Spleen (tissue), 11 donors: ENCODE measurements around the gene MPZL2. TPM values are rescaled to one million over a fixed set of nuclear protein-coding genes. Genes with fewer than 3 reads are reported as not detected.
A peak's percentile ranks its signal among the peaks of the same experiment; 100 is the strongest.

ENCODE experiments used
- DNase-seq: peaks from one replicate; pipeline ENCODE4 v3.0.0-alpha.2; 2020
- H3K27ac ChIP-seq, 8 donors: fragments of 200-600 bp; sonication (generic) in 7 of 8; 1 replicate in 4 of 8; 2 replicates in 4 of 8; pipeline versions ENCODE4 v1.5.0 to v1.8.0; 2016 to 2021; ENCODE audit warnings: inconsistent platforms in 4 of 8, mild to moderate bottlenecking in 4 of 8, moderate library complexity in 1 of 8
- H3K27me3 ChIP-seq, 7 donors: fragments of 200-600 bp; sonication (generic) in 6 of 7; replicated peaks in 1 of 7; 1 replicate in 4 of 7; 2 replicates in 3 of 7; pipeline versions ENCODE4 v1.5.0 to v1.8.0; 2016 to 2021; ENCODE audit warnings: inconsistent platforms in 3 of 7, mild to moderate bottlenecking in 1 of 7
- H3K36me3 ChIP-seq, 6 donors: fragments of 200-600 bp; sonication (generic) in 5 of 6; 1 replicate in 4 of 6; 2 replicates in 2 of 6; pipeline versions ENCODE4 v1.5.0 to v1.8.0; 2016 to 2021; ENCODE audit warnings: inconsistent platforms in 2 of 6
- H3K4me1 ChIP-seq, 6 donors: fragments of 200-600 bp; sonication (generic) in 5 of 6; 1 replicate in 3 of 6; 2 replicates in 3 of 6; pipeline versions ENCODE4 v1.5.0 to v1.8.0; 2016 to 2021; ENCODE audit warnings: inconsistent platforms in 3 of 6
- H3K4me3 ChIP-seq, 8 donors: fragments of 200-600 bp; sonication (generic) in 7 of 8; 1 replicate in 4 of 8; 2 replicates in 4 of 8; pipeline versions ENCODE4 v1.5.0 to v1.8.0; 2016 to 2021; ENCODE audit warnings: inconsistent platforms in 4 of 8, mild to moderate bottlenecking in 4 of 8, moderate library complexity in 2 of 8
- H3K9me3 ChIP-seq, 8 donors: fragments of 200-600 bp; sonication (generic) in 7 of 8; 1 replicate in 4 of 8; 2 replicates in 4 of 8; pipeline versions ENCODE4 v1.5.0 to v1.8.0; 2016 to 2021; ENCODE audit warnings: inconsistent platforms in 4 of 8
- POLR2A ChIP-seq, 3 donors: fragments of 450-650 bp; IDR thresholded peaks; one replicate each; pipeline ENCODE4 v1.5.1; 2017; ENCODE audit warnings: antibody characterized with exemption in 3 of 3, mild to moderate bottlenecking in 1 of 3
- POLR2AphosphoS5 ChIP-seq, 3 donors: sonication (generic); formaldehyde crosslinking; IDR thresholded peaks; one replicate each; pipeline ENCODE4 v1.5.1; 2017; ENCODE audit warnings: antibody characterized with exemption in 3 of 3
- WGBS, 5 donors: extraction: QIAGEN DNeasy Blood & Tissue Kit in 3 of 5; methylation state at CpG; one replicate each; pipeline versions ENCODE4 v1.1.5 to v1.1.7; 2013 to 2018; 5-methylcytosine and 5-hydroxymethylcytosine counted together
- intact Hi-C: fragments of 100-400 bp; cut with DNase I; formaldehyde crosslinking; loops from one replicate; pipeline ENCODE4 v1.15.0; 2023; ENCODE audit warnings: low total_unique reads
- polyA plus RNA-seq, 3 donors: library from polyadenylated mRNA; stranded (reverse); fragments of 200-250 nt; gene quantifications; one replicate each; pipeline ENCODE4 v1.2.1, GENCODE V29; 2013
- total RNA-seq, 7 donors: library from RNA; depleted of rRNA in 3 of 7; stranded (reverse); fragments of >200 nt in 3 of 7; fragmentation: NEBNext Ultra II Directional in 4 of 7; extraction: Animal tissue kit (Norgen Biotek cat#: 25700) in 4 of 7; gene quantifications; one replicate each; pipeline versions ENCODE4 v1.1.0 to v1.2.1, GENCODE V29; 2016 to 2021
- TF ChIP-seq, protein P1 (sequence below), 11 experiments: fragments of 200-600 bp in 7 of 11; fragments of 450-650 bp in 4 of 11; sonication (generic) in 4 of 11; IDR thresholded peaks in 8 of 11; conservative IDR thresholded peaks in 3 of 11; 1 replicate in 7 of 11; 2 replicates in 4 of 11; pipeline versions ENCODE4 v1.4.0 to v1.8.0; 2016 to 2021; ENCODE audit warnings: antibody characterized with exemption in 11 of 11, inconsistent platforms in 4 of 11, mild to moderate bottlenecking in 1 of 11
- donor health status: healthy with polysubstance abuse.
- donor health status: DM: no; HTN: no; CAD: no; lungs with moderate emphysema.
- donor health status: DM: no; HTN: no; CAD: no.
- donor health status: Bipolar disorder and iron deficiency.
- donor health status: healthy.
- donor health status: DM: no; HTN: no; CAD: no.
- donor health status: DM: yes; HTN: yes; CAD: no.

MPZL2 gene
- total and polyA plus RNA-seq, 10 donors = 1.6 to 18.4 (median 8.7) TPM

DNA sequence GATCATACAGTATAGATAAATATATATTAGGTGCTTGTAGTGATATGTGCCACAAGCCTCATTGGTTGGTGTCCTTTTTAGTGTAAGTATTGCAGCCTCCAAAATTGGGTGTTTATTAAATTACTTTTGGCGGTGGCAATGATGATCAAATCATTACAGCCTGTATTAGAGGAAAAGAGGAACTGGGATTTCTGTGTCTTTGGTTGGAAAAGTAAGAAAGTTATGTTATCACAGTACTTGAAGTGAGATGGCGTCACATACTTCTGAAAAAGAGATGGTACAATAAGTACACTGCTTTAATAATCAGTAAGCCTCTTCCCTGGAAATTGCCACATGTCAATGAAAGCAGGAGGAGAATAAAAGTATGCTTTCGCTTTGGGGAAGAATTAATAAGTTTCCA is 11.4 kb downstream of the MPZL2 start:
- H3K27ac ChIP-seq = peak overlapping the region in 7 of 8 donors; percentile 79 to 91 (median 90)
- intact Hi-C loops = no loop called here
- peak overlapping the region in 7 of 8 donors; percentile 54 to 75 (median 59) for H3K4me3 ChIP-seq
- no peaks in the 10 kb centered on the region for H3K36me3 ChIP-seq
- no peak for DNase-seq
- no peaks in the 10 kb centered on the region for H3K27me3 ChIP-seq
- no peaks in the 10 kb centered on the region for H3K9me3 ChIP-seq
- WGBS, 5 donors = 58 to 66% (median 61%) methylated on average over 3 of the region's 3 CpGs
- no peak for TF ChIP-seq POLR2AphosphoS5 (IDR thresholded peaks at IDR 0.05)
- TF ChIP-seq, protein P1, sequence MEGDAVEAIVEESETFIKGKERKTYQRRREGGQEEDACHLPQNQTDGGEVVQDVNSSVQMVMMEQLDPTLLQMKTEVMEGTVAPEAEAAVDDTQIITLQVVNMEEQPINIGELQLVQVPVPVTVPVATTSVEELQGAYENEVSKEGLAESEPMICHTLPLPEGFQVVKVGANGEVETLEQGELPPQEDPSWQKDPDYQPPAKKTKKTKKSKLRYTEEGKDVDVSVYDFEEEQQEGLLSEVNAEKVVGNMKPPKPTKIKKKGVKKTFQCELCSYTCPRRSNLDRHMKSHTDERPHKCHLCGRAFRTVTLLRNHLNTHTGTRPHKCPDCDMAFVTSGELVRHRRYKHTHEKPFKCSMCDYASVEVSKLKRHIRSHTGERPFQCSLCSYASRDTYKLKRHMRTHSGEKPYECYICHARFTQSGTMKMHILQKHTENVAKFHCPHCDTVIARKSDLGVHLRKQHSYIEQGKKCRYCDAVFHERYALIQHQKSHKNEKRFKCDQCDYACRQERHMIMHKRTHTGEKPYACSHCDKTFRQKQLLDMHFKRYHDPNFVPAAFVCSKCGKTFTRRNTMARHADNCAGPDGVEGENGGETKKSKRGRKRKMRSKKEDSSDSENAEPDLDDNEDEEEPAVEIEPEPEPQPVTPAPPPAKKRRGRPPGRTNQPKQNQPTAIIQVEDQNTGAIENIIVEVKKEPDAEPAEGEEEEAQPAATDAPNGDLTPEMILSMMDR (IDR thresholded peaks at IDR 0.05 in 8 of 11, conservative IDR thresholded peaks at IDR 0.05 in 3 of 11) = no peak
- no peak for TF ChIP-seq POLR2A (IDR thresholded peaks at IDR 0.05)
- H3K4me1 ChIP-seq = peaks cover 0 to 41% (median 14%) of the 10 kb centered on the region in 6 donors

DNA sequence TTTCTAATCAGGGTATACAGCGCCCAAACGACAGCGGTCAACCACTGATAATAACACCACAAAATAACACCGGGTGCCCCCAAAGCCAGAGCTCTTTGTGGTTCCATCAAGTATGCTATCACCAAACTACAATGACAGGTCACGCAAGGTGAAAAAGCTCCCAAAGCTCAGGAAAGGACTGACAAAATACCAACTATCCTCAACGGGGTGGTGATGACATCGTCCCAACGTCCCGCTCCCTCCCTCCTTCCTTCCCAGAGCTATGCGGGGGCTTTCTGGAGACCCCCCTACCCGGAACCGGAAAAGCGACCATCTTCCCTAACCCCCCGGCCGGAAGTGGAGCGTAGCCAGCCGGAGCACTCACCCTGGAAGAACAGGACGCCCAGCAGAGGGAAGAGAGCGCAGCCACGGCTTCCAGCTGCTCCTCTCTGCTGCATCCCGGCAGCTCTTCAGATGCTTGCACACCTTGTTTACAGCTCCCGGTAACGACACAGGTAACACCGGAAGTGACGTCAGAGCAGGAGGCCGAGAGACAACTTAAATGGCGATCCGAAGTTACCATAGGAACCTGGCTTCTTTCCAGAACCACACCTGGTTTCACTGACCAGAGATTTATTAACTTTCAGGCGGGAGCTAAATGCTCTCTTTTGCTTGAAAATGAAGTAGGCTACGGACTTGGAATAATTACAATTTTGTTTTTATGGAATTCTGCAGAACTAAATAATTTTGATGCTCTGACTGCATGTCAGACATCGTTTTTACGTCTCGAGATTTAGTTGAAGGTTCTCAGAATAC is 12.0 kb downstream of the MPZL2 start, which contains the start of gene MPZL3:
MPZL3 (minus strand) TSS at position 508 of the 795 bp plus-strand sequence; CDS start at position 437, 71 bp downstream.
- WGBS, 5 donors = 1 to 5% (median 2%) methylated on average over 33 of the region's 33 CpGs
- Histone ChIP-seq H3K36me3 (no peaks in the 10 kb centered on the region), H3K4me1 (peaks cover 0 to 48% (median 15%) of the 10 kb centered on the region in 6 donors), H3K9me3 (no peaks in the 10 kb centered on the region), H3K27ac (peak within 1 kb of the TSS; percentile 73 to 91 (median 90)), H3K27me3 (no peaks in the 10 kb centered on the region), H3K4me3 (peak within 1 kb of the TSS; percentile 54 to 75 (median 58))
- intact Hi-C loops = no loop called here
- peak; percentile 91 for DNase-seq
- TF ChIP-seq POLR2AphosphoS5 (IDR thresholded peaks at IDR 0.05) (peak; percentile 84 to 90 (median 85)), POLR2A (IDR thresholded peaks at IDR 0.05) (peak in 1 of 3 donors; percentile 6)
- TF ChIP-seq, protein P1 (IDR thresholded peaks at IDR 0.05 in 8 of 11, conservative IDR thresholded peaks at IDR 0.05 in 3 of 11) = peak in 1 of 11 experiments; percentile 8

DNA sequence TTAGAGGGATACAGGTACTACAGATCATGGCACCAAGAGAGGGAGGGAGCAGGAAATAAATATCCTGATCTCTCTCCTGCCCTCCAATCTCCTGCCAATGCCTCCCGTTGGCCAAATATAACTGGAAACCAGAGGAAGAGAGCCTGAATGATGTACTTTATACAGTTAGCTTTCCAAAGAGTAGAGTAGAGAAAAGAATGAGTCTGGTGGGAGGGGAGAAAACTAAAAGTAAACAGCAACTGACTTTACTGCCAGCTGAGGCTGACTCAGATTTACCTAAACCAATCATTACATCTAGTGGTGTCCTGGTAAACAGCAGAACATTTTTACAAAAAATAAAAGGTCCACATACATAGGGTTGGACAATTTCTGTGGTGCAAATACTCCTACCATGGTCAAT is 17.1 kb downstream of the MPZL2 start:
- H3K36me3 ChIP-seq = no peaks in the 10 kb centered on the region
- no peak for DNase-seq
- H3K4me3 ChIP-seq = no peak overlapping the region
- intact Hi-C loops = no loop called here
- WGBS, 5 donors = 63 to 91% (median 75%) methylated on average over 1 of the region's 1 CpG
- peak overlapping the region in 4 of 8 donors; percentile 12 to 60 (median 36) for H3K27ac ChIP-seq
- H3K27me3 ChIP-seq = no peaks in the 10 kb centered on the region
- H3K4me1 ChIP-seq = peaks cover 0 to 76% (median 17%) of the 10 kb centered on the region in 6 donors
- TF ChIP-seq POLR2AphosphoS5 (IDR thresholded peaks at IDR 0.05) (no peak), POLR2A (IDR thresholded peaks at IDR 0.05) (no peak)
- TF ChIP-seq, protein P1 (IDR thresholded peaks at IDR 0.05 in 8 of 11, conservative IDR thresholded peaks at IDR 0.05 in 3 of 11) = no peak
- no peaks in the 10 kb centered on the region for H3K9me3 ChIP-seq

DNA sequence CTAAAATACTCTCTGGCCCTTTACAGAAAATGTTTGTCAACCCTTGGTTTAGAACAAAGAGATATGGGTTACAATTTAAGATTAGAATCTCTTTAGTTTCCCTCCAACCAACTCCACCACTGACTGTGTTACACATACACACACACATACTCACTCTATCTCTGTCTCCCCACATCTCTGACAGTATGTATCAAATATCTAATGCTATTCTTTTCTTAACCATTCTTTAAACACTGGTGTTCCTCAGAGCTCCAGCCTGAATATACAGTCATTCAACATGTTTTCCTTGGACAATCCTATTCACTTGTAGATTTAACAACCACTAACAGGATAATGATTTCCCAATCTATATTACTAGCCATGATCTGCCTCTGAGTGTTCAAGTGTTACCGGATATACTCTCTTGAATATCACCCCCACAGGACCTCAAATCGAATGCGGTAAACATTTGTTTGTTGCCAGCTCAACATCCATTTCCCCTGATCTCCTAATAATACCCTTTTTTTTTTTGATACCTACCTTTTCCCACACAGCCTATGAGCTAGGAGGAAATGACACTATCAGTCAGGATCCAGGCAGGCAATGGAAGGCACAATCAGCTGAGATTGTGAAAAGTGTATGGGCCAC is 18.0 kb downstream of the MPZL2 start:
- Histone ChIP-seq H3K9me3 (no peaks in the 10 kb centered on the region), H3K4me3 (no peak overlapping the region), H3K36me3 (no peaks in the 10 kb centered on the region), H3K27me3 (no peaks in the 10 kb centered on the region), H3K4me1 (peaks cover 4 to 78% (median 19%) of the 10 kb centered on the region in 6 donors), H3K27ac (peak overlapping the region in 4 of 8 donors; percentile 12 to 45 (median 26))
- TF ChIP-seq POLR2AphosphoS5 (IDR thresholded peaks at IDR 0.05) = no peak
- TF ChIP-seq POLR2A (IDR thresholded peaks at IDR 0.05) = no peak
- TF ChIP-seq, protein P1 (IDR thresholded peaks at IDR 0.05 in 8 of 11, conservative IDR thresholded peaks at IDR 0.05 in 3 of 11) = no peak
- 89 to 99% (median 91%) methylated on average over 3 of the region's 3 CpGs for WGBS, 5 donors
- intact Hi-C loops = no loop called here
- DNase-seq = no peak
